Measurements from ENCODE around the gene RASGEF1B.

- TF ChIP-seq CTCF (conservative IDR thresholded peaks at IDR 0.05; ENCODE audit: low read length) (no peak), EZH2phosphoT487 (IDR thresholded peaks at IDR 0.05; ENCODE audit: borderline replicate concordance, low read depth, low read length) (no peak)
Observed at GRCh38 chr4:81510643-81511178, 39.0 kb upstream of the RASGEF1B start.

All from OCI-LY7 (cell line).